ENCODE data around the gene STARD4. TPM values are rescaled to one million over a fixed set of nuclear protein-coding genes. Genes with fewer than 3 reads are reported as not detected.

STARD4 gene
- total RNA-seq, 4 donors from 2014 or later: 0.49 to 2.7 (median 1.4) TPM

GRCh38 chr5:111552492-111552891 lies 40.2 kb upstream of the STARD4 start:
- Histone ChIP-seq H3K4me3 (no peak overlapping the region), H3K9me3 (no peaks in the 10 kb centered on the region), H3K36me3 (no peaks in the 10 kb centered on the region), H3K27me3 (no peaks in the 10 kb centered on the region), H3K27ac (peak overlapping the region in 2 of 4 donors; percentile 63 to 73), H3K4me1 (peaks cover 4 to 5% of the 10 kb centered on the region in 2 donors)
- no peak for TF ChIP-seq CTCF (IDR thresholded peaks at IDR 0.05 in 4 of 5, conservative IDR thresholded peaks at IDR 0.05 in 1 of 5)
- TF ChIP-seq POLR2A (IDR thresholded peaks at IDR 0.05): no peak
- in situ Hi-C loops (cut with MboI; ENCODE audit: low sequenced_read_pairs in 4 of 4) (loop anchor here in 3 of 4 donors (5.0 to 10.0 kb wide), 5 partner anchors 202 to 595 kb away; partner anchors contain the start of gene NREP (in 1 of the 3)), intact Hi-C loops (cut with DNase I; ENCODE audit: low total_unique reads) (loop anchor here (5.0 to 10.0 kb wide), 2 partner anchors 132 to 185 kb away; no protein-coding TSS in a partner anchor)
- no peak for DNase-seq
- no peak for ATAC-seq

GRCh38 chr5:111551569-111552275 lies 39.4 kb upstream of the STARD4 start:
- peaks cover 4 to 5% of the 10 kb centered on the region in 2 donors for H3K4me1 ChIP-seq
- no peaks in the 10 kb centered on the region for H3K9me3 ChIP-seq
- no peak overlapping the region for H3K4me3 ChIP-seq
- intact Hi-C loops (cut with DNase I; ENCODE audit: low total_unique reads): loop anchor here (2.0 to 10.0 kb wide), 5 partner anchors 39 to 867 kb away; partner anchors contain the start of genes EPB41L4A, NREP and STARD4
- ATAC-seq (no peak), DNase-seq (no peak)
- H3K27me3 ChIP-seq: no peaks in the 10 kb centered on the region
- in situ Hi-C loops (cut with MboI; ENCODE audit: low sequenced_read_pairs in 4 of 4): loop anchor here in 3 of 4 donors (5.0 to 10.0 kb wide), 5 partner anchors 203 to 596 kb away; partner anchors contain the start of gene NREP (in 1 of the 3)
- TF ChIP-seq CTCF (IDR thresholded peaks at IDR 0.05 in 4 of 5, conservative IDR thresholded peaks at IDR 0.05 in 1 of 5): no peak
- H3K36me3 ChIP-seq: no peaks in the 10 kb centered on the region
- H3K27ac ChIP-seq: peak overlapping the region in 3 of 4 donors; percentile 63 to 73 (median 70)

GRCh38 chr5:111551161-111551560 lies 38.8 kb upstream of the STARD4 start:
- TF ChIP-seq CTCF (IDR thresholded peaks at IDR 0.05 in 4 of 5, conservative IDR thresholded peaks at IDR 0.05 in 1 of 5) (no peak), POLR2A (IDR thresholded peaks at IDR 0.05) (no peak)
- H3K4me3 ChIP-seq: no peak overlapping the region
- peaks cover 4 to 5% of the 10 kb centered on the region in 2 donors for H3K4me1 ChIP-seq
- in situ Hi-C loops (cut with MboI; ENCODE audit: low sequenced_read_pairs in 4 of 4) (loop anchor here in 3 of 4 donors (5.0 to 10.0 kb wide), 5 partner anchors 204 to 596 kb away; partner anchors contain the start of gene NREP (in 1 of the 3)), intact Hi-C loops (cut with DNase I; ENCODE audit: low total_unique reads) (loop anchor here (2.0 to 10.0 kb wide), 5 partner anchors 38 to 868 kb away; partner anchors contain the start of genes EPB41L4A, NREP and STARD4)
- no peaks in the 10 kb centered on the region for H3K27me3 ChIP-seq
- H3K27ac ChIP-seq: peak overlapping the region; percentile 56 to 73 (median 66)
- ATAC-seq (peak; percentile 29 to 49), DNase-seq (no peak)
- H3K36me3 ChIP-seq: no peaks in the 10 kb centered on the region
- no peaks in the 10 kb centered on the region for H3K9me3 ChIP-seq

- Histone ChIP-seq H3K27me3 (no peaks in the 10 kb centered on the region), H3K27ac (peak overlapping the region; percentile 56 to 73 (median 66)), H3K36me3 (no peaks in the 10 kb centered on the region), H3K9me3 (no peaks in the 10 kb centered on the region), H3K4me1 (peaks cover 4 to 5% of the 10 kb centered on the region in 2 donors), H3K4me3 (peak overlapping the region in 1 of 4 donors; percentile 3)
- peak; percentile 77 to 84 for DNase-seq
- TF ChIP-seq CTCF (IDR thresholded peaks at IDR 0.05 in 4 of 5, conservative IDR thresholded peaks at IDR 0.05 in 1 of 5): peak; percentile 59 to 80 (median 74)
- no peak for TF ChIP-seq POLR2A (IDR thresholded peaks at IDR 0.05)
- peak; percentile 99 for ATAC-seq
- intact Hi-C loops (cut with DNase I; ENCODE audit: low total_unique reads) (loop anchor here (1.0 to 10.0 kb wide), 6 partner anchors 38 to 868 kb away; partner anchors contain the start of genes EPB41L4A, NREP and STARD4), in situ Hi-C loops (cut with MboI; ENCODE audit: low sequenced_read_pairs in 4 of 4) (loop anchor here in 3 of 4 donors (5.0 to 10.0 kb wide), 5 partner anchors 204 to 597 kb away; partner anchors contain the start of gene NREP (in 1 of the 3))
Measured at GRCh38 chr5:111550282-111551020, 38.1 kb upstream of the STARD4 start.

All from gastrocnemius medialis (tissue), 4 donors.